Right lobe of liver (tissue), 4 donors: ENCODE data around the gene SLC12A9.

ENCODE experiments used
- POLR2A ChIP-seq: fragments of 450-650 bp; IDR thresholded peaks from one replicate; pipeline ENCODE4 v1.6.1; 2017; ENCODE audit warnings: antibody characterized with exemption, mild to moderate bottlenecking
- TF ChIP-seq, protein P1 (sequence below), 4 donors: fragments of 200-600 bp in 3 of 4; fragments of 450-650 bp in 1 of 4; IDR thresholded peaks; one replicate each; pipeline versions ENCODE4 v1.5.1 to v1.8.0; 2016 to 2022; ENCODE audit warnings: antibody characterized with exemption in 4 of 4, mild to moderate bottlenecking in 2 of 4
- donor health status: DM: no; HTN: no; CAD: no.
- donor health status: DM: no; HTN: no; CAD: no.
- donor health status: DM: no; HTN: yes; CAD: no.

DNA sequence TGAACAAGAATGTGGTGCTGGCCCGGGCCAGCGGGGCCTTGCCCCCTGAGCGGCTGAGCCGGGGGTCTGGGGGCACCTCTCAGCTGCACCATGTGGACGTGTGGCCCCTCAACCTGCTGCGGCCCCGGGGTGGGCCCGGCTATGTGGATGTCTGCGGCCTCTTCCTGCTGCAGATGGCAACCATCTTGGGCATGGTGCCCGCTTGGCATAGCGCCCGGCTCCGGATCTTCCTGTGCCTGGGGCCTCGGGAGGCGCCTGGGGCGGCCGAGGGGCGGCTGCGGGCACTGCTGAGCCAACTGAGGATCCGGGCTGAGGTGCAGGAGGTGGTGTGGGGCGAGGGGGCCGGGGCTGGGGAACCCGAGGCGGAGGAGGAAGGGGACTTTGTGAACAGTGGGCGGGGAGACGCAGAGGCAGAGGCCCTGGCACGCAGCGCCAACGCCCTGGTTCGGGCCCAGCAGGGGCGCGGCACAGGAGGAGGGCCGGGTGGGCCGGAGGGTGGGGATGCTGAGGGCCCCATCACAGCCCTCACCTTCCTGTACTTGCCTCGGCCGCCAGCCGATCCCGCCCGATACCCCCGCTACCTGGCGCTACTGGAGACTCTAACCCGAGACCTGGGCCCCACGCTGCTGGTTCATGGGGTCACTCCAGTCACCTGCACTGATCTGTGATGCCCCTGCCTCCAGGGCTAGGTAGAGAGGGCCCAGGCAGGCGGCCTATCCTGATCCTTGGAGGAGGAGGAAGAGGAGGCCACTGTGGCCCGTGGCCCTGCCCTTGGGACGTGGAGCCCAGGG is 13.6 kb downstream of the SLC12A9 start:
- no peak for TF ChIP-seq POLR2A
- TF ChIP-seq, protein P1, sequence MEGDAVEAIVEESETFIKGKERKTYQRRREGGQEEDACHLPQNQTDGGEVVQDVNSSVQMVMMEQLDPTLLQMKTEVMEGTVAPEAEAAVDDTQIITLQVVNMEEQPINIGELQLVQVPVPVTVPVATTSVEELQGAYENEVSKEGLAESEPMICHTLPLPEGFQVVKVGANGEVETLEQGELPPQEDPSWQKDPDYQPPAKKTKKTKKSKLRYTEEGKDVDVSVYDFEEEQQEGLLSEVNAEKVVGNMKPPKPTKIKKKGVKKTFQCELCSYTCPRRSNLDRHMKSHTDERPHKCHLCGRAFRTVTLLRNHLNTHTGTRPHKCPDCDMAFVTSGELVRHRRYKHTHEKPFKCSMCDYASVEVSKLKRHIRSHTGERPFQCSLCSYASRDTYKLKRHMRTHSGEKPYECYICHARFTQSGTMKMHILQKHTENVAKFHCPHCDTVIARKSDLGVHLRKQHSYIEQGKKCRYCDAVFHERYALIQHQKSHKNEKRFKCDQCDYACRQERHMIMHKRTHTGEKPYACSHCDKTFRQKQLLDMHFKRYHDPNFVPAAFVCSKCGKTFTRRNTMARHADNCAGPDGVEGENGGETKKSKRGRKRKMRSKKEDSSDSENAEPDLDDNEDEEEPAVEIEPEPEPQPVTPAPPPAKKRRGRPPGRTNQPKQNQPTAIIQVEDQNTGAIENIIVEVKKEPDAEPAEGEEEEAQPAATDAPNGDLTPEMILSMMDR (IDR thresholded peaks at IDR 0.05): no peak
